Activated CD8-positive, alpha-beta T cell treated with anti-CD3 and anti-CD28 coated beads for 36 hours (primary cell): ENCODE measurements around the gene KLHL25. TPM values are rescaled to one million over a fixed set of nuclear protein-coding genes. Genes with fewer than 3 reads are reported as not detected.

ENCODE experiments used
- ATAC-seq: fragments of 200-7000 bp; cut with Tn5 transposase; one replicate; pipeline ENCODE4 v1.10.0; 2021; ENCODE audit warnings: mild to moderate bottlenecking, moderate library complexity
- CTCF ChIA-PET: fragments of 350-600 bp; sonication (Branson Sonifier 250); formaldehyde crosslinking; loops from one replicate; lab custom pipeline; 2021; ENCODE audit warnings: antibody characterized with exemption; lab: Charles Lee
- POLR2A ChIA-PET: fragments of 350-600 bp; sonication (Branson Sonifier 250); formaldehyde crosslinking; loops from one replicate; lab custom pipeline; 2021; ENCODE audit warnings: antibody characterized with exemption; lab: Charles Lee
- DNase-seq: peaks from one replicate; pipeline ENCODE4 v3.0.0-alpha.2; 2020
- H3K27ac Mint-ChIP-seq: one replicate; pipeline ENCODE4 v1.8.0; 2021; ENCODE audit warnings: mild to moderate bottlenecking, mixed read lengths
- H3K27me3 Mint-ChIP-seq: one replicate; pipeline ENCODE4 v1.8.0; 2021; ENCODE audit warnings: mixed read lengths
- H3K36me3 Mint-ChIP-seq: one replicate; pipeline ENCODE4 v1.8.0; 2021; ENCODE audit warnings: low read depth, mixed read lengths
- H3K4me1 Mint-ChIP-seq: one replicate; pipeline ENCODE4 v1.8.0; 2021; ENCODE audit warnings: low read depth, mixed read lengths
- H3K4me3 Mint-ChIP-seq: one replicate; pipeline ENCODE4 v1.8.0; 2021; ENCODE audit warnings: mild to moderate bottlenecking, moderate library complexity, mixed read lengths
- H3K9me3 Mint-ChIP-seq: one replicate; pipeline ENCODE4 v1.8.0; 2021; ENCODE audit warnings: mixed read lengths
- intact Hi-C: fragments of 100-400 bp; cut with micrococcal nuclease; formaldehyde crosslinking; loops from one replicate; pipeline ENCODE4 v1.10.0; 2022
- total RNA-seq, 2 experiments: library from RNA; stranded (reverse); gene quantifications; one replicate each; pipeline ENCODE4 v1.2.3, GENCODE V29; 2021
- TF ChIP-seq, protein P1 (sequence below): fragments of 200-600 bp; IDR thresholded peaks from one replicate; pipeline ENCODE4 v1.8.0; 2022; ENCODE audit warnings: antibody characterized with exemption, mild to moderate bottlenecking

KLHL25 gene
- total RNA-seq, 2 experiments from 2014 or later: 2.9 to 3.3 TPM

DNA sequence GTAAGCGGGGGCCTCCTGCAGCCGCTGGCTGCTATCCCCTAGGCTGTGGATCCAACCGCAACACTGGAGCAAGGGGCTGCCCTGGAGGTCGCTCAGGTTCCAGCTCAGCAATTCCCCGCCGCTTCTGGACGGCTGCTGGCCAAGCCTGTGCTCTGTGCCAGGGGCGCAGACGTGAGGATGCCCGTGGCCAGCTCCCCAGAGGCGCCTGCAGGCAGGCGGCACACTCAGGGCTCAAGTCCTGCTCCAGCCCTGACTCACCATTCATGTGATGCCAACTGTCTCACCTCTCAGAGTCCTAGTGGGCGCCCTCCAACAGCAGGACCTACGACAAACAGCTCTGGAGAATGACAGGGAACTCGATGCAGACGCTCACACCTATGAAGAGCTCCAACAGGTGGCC lies 31.6 kb downstream of the KLHL25 start:
- CTCF ChIA-PET: interaction anchor here (1.0 to 1.6 kb wide), 2 partner anchors 26 to 77 kb away, joined by 3 to 4 read pairs; no protein-coding TSS in a partner anchor
- DNase-seq (no peak), ATAC-seq (no peak)
- H3K4me3 Mint-ChIP-seq: no peak overlapping the region
- H3K27ac Mint-ChIP-seq: no peak overlapping the region
- no peaks in the 10 kb centered on the region for H3K27me3 Mint-ChIP-seq
- intact Hi-C loops: no loop called here
- H3K4me1 Mint-ChIP-seq: no peaks in the 10 kb centered on the region
- no peaks in the 10 kb centered on the region for H3K36me3 Mint-ChIP-seq
- H3K9me3 Mint-ChIP-seq: no peaks in the 10 kb centered on the region
- POLR2A ChIA-PET: interaction anchor here (1.0 to 1.4 kb wide), 2 partner anchors 12 to 26 kb away, joined by 3 to 4 read pairs; no protein-coding TSS in a partner anchor
- TF ChIP-seq, protein P1, sequence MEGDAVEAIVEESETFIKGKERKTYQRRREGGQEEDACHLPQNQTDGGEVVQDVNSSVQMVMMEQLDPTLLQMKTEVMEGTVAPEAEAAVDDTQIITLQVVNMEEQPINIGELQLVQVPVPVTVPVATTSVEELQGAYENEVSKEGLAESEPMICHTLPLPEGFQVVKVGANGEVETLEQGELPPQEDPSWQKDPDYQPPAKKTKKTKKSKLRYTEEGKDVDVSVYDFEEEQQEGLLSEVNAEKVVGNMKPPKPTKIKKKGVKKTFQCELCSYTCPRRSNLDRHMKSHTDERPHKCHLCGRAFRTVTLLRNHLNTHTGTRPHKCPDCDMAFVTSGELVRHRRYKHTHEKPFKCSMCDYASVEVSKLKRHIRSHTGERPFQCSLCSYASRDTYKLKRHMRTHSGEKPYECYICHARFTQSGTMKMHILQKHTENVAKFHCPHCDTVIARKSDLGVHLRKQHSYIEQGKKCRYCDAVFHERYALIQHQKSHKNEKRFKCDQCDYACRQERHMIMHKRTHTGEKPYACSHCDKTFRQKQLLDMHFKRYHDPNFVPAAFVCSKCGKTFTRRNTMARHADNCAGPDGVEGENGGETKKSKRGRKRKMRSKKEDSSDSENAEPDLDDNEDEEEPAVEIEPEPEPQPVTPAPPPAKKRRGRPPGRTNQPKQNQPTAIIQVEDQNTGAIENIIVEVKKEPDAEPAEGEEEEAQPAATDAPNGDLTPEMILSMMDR: no peak

GRCh38 chr15:85762756-85763127 lies 32.0 kb downstream of the KLHL25 start:
- POLR2A ChIA-PET: interaction anchor here (1.0 kb wide), 1 partner anchor 26 kb away, joined by 3 read pairs; no protein-coding TSS in a partner anchor
- intact Hi-C loops: no loop called here
- CTCF ChIA-PET: no interaction called here
- H3K4me3 Mint-ChIP-seq: no peak overlapping the region
- H3K27ac Mint-ChIP-seq: no peak overlapping the region
- DNase-seq (no peak), ATAC-seq (no peak)
- TF ChIP-seq, protein P1: no peak
- no peaks in the 10 kb centered on the region for H3K27me3 Mint-ChIP-seq
- no peaks in the 10 kb centered on the region for H3K4me1 Mint-ChIP-seq
- no peaks in the 10 kb centered on the region for H3K9me3 Mint-ChIP-seq
- H3K36me3 Mint-ChIP-seq: no peaks in the 10 kb centered on the region

DNA sequence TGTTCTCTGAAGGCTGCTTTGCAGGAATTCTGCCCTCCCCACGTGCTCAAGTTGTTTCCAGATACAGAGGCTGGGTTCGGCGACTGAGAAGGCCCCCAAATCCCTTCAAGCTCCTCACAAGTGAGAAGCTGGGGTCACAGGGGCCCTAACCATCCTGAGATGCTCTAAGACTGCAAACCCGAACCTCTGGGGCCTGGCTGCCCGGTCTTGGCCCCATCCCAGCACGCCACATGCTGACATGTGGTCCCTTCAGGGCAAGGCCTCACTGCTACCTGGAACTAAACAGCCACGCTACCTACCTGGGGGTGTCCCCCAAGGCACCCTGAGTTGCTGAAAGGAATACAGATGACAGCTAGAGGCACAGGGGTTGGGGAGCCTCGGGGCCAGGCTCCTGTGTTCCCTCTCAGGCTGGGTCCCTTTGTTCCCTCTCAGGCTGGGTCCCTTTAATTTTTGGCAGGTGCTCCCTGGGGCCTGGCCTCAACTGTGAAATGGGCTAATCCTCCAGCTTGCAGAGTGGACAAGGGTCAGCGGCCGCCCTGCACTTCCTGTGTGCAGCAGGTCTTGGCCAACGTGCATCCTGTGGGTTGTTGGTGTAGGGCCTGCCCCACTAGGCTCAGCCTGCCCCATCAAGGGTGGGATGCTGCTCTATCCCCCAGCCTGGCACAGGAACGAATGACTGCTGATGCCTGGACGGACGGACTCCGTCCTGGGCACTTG lies 32.5 kb downstream of the KLHL25 start:
- ChIA-PET POLR2A (interaction anchor here (1.0 kb wide), 1 partner anchor 25 kb away, joined by 3 read pairs; no protein-coding TSS in a partner anchor), CTCF (no interaction called here)
- ATAC-seq (no peak), DNase-seq (no peak)
- H3K4me1 Mint-ChIP-seq: no peaks in the 10 kb centered on the region
- no peaks in the 10 kb centered on the region for H3K9me3 Mint-ChIP-seq
- no peak overlapping the region for H3K27ac Mint-ChIP-seq
- H3K36me3 Mint-ChIP-seq: no peaks in the 10 kb centered on the region
- TF ChIP-seq, protein P1: no peak
- H3K4me3 Mint-ChIP-seq: no peak overlapping the region
- no peaks in the 10 kb centered on the region for H3K27me3 Mint-ChIP-seq
- intact Hi-C loops: no loop called here

DNA sequence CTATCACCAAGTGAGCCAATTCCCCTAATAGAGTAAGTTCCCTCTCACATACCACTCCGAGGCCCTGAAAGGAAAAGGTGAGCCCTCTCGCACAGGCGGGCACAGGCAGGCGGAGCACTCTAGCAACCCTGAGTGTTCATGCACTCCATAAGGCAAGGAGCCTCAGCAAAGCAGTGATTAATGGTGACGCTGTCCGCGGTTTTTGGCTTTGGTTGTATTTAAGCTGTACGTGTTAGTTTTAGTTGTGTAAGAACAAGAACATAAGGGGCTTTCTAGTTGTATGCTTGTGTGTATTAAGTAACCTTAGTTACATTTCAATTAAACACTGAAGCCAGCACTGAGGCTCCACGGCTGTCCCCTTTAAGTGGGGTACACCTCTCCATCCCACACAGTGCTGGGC lies 33.1 kb downstream of the KLHL25 start:
- POLR2A ChIA-PET: no interaction called here
- no peak for ATAC-seq
- Mint-ChIP-seq H3K9me3 (no peaks in the 10 kb centered on the region), H3K36me3 (no peaks in the 10 kb centered on the region), H3K4me1 (no peaks in the 10 kb centered on the region), H3K27ac (no peak overlapping the region), H3K4me3 (no peak overlapping the region), H3K27me3 (no peaks in the 10 kb centered on the region)
- no peak for DNase-seq
- TF ChIP-seq, protein P1: no peak
- intact Hi-C loops: no loop called here
- CTCF ChIA-PET: no interaction called here

GRCh38 chr15:85760531-85761371 lies 34.0 kb downstream of the KLHL25 start:
- no peaks in the 10 kb centered on the region for H3K4me1 Mint-ChIP-seq
- H3K4me3 Mint-ChIP-seq: no peak overlapping the region

More at GRCh38 chr15:85760531-85761371, 34.0 kb downstream of the KLHL25 start:
- Mint-ChIP-seq H3K9me3 (no peaks in the 10 kb centered on the region), H3K27me3 (no peaks in the 10 kb centered on the region), H3K27ac (no peak overlapping the region), H3K36me3 (no peaks in the 10 kb centered on the region)
- ChIA-PET CTCF (interaction anchor here (0.6 to 0.7 kb wide), 2 partner anchors 80 to 81 kb away, joined by 3 read pairs; no protein-coding TSS in a partner anchor), POLR2A (no interaction called here)
- intact Hi-C loops: no loop called here
- DNase-seq (no peak), ATAC-seq (no peak)
- TF ChIP-seq, protein P1: no peak
